GM08714 (cell line): ENCODE measurements around the gene ITIH4.

Experiments
- H3K4me3 ChIP-seq: fragments of 200-500 bp; sonication (Bioruptor generic); 2 replicates; pipeline ENCODE4 v1.5.1; 2014; ENCODE audit warnings: mild to moderate bottlenecking, low read length, inconsistent platforms
- ZNF274 ChIP-seq: IDR thresholded peaks from 2 replicates; pipeline ENCODE4 v1.6.1; 2012; ENCODE audit warnings: mild to moderate bottlenecking, low read depth, low read length

Gene ITIH4

GRCh38 chr3:52830535-52831258 is at the start of gene ITIH4:
ITIH4 (minus strand) TSS chr3:52830672; CDS start chr3:52830642, 30 bp downstream.
- TF ChIP-seq ZNF274: no peak

GRCh38 chr3:52880047-52880446 is 49.6 kb upstream of the ITIH4 start:
- H3K4me3 ChIP-seq: no peak overlapping the region
- no peak for TF ChIP-seq ZNF274

More at GRCh38 chr3:52830535-52831258, at the start of gene ITIH4:
- no peak within 1 kb of the TSS for H3K4me3 ChIP-seq

GRCh38 chr3:52879581-52879980 is 49.1 kb upstream of the ITIH4 start:
- no peak overlapping the region for H3K4me3 ChIP-seq
- no peak for TF ChIP-seq ZNF274

DNA sequence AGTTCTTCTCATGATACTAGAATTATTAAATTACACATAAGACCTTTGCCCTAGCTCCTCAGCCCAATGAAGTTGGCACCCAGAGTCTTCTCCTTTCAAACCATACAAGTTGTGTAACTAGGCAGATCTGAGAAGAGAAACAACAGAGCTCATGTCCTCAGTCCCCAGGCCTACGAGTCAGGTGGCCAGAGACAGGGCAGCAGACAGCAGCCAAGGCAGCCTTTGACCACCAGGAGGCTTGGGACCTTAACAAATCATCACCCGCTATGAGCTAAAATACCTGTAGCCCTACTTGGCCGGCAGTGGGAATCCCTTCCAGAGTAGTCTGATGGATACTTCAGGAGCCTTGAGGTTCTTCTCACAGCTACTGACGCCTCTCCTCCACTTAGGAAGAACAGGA is 48.6 kb upstream of the ITIH4 start:
- no peak overlapping the region for H3K4me3 ChIP-seq
- TF ChIP-seq ZNF274: no peak

DNA sequence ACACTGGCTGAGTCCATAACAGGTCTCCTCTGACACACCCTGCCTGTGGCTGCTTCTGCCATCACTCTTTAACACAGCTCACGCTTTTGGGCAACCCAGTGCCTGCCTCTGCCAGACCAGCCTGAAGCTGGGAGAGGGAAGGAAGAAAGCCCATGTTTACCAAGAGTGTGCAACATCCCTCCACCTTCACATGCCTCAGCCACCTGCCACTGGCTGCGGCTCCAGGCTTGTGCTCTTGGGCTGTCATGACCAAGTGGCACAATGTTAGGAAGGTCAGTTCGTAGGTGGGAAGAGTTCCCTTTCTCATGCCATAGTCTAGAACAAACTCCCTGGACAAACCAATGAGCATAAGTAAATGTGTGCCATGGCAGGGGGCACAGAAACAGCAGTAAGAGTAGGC is 46.6 kb upstream of the ITIH4 start:
- no peak for TF ChIP-seq ZNF274
- H3K4me3 ChIP-seq: no peak overlapping the region

DNA sequence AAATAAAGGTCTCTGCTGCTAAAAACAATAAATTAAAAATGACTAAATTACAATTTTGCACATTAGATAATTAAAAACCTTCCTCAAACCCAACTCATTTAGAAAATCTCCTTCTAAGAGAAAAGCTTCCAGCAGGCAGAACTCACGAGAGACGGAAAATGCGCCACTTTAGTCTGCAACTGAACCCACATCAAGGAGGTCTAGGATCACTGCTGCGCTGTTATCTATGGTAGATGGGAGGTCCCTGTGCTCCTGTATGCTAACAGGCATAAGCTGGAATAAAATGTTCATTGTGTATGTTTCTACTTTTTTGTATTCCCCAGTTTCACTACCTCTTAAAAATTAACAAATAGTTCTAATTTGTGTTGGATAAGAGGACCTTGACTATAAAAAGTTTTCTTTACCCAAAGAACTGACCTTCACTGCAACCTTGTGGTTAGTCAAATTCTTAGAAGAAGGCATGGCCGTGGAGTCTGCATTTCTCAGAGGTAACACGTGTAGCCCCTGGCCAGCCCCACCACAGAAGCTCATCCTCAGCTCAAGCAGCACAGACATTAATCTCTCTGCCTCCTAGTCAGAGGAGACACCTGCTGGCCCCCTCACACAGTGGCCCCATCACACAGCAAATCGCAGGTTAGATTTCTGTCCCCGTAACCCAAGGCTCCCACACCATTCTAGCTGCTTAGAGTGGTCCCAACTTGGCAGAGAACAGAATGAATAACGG is 44.6 kb upstream of the ITIH4 start:
- TF ChIP-seq ZNF274: no peak
- H3K4me3 ChIP-seq: no peak overlapping the region; the same call in 1 of the 2 replicates

DNA sequence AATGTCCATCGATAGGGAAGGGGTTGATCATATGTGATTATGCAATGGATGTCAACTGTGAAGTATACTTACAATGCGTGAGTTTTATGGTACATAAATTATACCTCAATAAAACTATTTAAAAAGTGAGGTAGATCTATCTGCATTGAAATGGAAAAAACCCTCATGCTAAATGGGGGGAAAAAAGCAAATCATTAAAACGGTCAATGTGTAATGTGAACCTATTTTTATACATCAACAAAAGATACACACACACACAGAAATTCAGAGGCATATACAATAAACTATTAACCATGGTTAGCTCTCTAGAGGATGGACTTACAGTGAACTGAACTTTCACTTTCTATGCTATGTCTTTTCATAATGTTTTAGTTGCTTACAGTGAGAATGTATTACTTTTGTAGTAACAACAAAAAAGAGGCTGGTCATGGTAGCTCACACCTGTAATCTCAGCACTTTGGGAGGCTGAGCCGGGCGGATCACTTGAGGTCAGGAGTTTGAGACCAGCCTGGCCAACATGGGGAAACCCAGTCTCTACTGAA is 43.8 kb upstream of the ITIH4 start:
- TF ChIP-seq ZNF274: no peak
- H3K4me3 ChIP-seq: no peak overlapping the region; the same call in 1 of the 2 replicates

DNA sequence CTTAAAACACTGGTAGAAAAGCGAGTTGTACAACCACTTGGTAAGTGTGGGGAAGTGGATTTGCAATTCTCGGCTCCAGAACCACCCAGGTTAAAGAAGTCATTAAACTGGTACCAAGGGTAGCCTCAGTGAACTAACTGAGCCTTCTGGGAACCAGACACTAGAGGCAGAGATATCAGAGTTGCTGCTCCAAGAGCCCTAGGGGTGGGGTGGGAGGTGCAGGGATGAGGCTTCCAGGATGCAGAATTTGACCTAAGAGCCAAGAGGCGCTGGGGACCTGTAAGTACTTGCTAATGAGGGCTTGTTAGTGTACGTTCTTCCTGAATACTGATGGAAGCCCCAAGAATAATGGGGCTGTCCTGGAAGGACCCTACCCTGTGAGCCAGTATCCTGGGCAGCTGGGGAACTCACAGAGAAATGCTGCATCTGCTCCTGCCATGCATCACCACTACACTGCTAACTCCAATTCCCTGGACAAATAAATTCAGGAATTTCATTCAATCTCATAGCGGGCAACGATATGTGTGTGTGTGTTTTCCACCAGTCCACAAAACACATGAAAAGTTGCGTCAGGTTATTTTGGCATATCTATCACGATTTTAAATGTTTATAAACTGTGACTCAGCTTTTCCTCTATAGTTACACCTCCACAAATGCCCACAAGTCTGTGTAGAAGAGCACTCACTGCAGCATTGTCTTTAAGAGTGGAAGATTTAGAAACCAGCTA is 43.1 kb upstream of the ITIH4 start:
- H3K4me3 ChIP-seq: no peak overlapping the region
- no peak for TF ChIP-seq ZNF274

DNA sequence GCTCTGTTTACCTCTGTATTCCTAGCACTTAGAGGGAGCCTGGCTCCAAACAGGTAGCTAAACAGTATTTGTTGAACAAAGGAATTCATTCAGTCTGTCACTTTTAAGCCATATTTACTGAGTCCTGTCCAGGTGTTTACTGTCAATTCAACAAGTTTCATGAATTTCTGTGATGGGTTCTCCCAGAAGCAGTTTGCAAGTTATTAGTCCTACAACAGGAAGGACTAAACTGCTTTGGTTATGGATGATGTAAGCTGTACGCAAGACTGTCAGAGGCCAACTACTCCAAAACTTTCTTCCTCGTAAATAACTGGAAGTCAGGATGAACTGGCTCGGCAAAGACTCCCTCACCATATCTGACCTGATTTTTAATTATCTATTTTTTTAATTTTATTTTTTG is 41.8 kb upstream of the ITIH4 start:
- no peak for TF ChIP-seq ZNF274
- no peak overlapping the region for H3K4me3 ChIP-seq

DNA sequence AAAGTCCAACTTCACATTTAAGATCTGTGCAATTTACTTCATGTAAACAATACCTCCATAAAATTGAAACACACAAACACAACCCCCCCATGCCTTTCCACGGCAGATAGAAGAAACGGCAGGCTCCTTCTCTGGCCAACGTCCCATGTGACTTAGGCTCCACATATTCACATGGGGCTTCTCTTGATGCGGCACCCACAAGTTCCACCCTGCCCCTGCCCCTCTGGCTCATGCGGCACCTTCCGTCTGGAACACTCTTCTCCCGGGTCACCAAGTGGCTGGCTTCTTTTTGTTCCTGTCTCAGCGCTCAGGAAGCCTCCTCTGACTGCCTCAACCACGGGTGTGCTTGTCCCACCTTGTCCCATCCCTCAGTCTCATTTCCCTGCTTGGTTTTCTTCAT is 41.3 kb upstream of the ITIH4 start:
- no peak overlapping the region for H3K4me3 ChIP-seq
- TF ChIP-seq ZNF274: no peak

- TF ChIP-seq ZNF274: no peak
- H3K4me3 ChIP-seq: no peak overlapping the region
Observed at GRCh38 chr3:52870471-52870870, 40.0 kb upstream of the ITIH4 start.

- no peak for TF ChIP-seq ZNF274
- H3K4me3 ChIP-seq: no peak overlapping the region
Observed at GRCh38 chr3:52866427-52866826, 36.0 kb upstream of the ITIH4 start.

DNA sequence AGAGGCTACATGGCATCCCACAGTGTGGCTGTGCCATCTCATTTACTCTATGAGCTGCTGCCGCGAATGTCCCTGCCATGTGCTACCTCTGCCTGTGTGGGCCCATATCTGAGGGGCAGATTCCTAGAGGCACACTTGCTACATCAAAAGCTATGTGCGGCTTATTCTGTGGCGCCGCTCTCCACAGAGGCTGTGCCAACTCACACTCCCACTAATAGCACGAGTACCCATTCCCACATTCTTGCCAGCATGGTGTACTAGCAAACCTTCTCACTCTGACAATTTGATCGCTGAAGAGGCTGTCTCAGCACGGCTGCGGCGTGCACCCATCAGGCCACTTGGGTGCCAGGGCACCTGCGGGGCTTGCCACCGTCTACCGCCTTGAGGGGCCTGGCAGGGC is 35.5 kb upstream of the ITIH4 start:
- H3K4me3 ChIP-seq: no peak overlapping the region
- TF ChIP-seq ZNF274: no peak

DNA sequence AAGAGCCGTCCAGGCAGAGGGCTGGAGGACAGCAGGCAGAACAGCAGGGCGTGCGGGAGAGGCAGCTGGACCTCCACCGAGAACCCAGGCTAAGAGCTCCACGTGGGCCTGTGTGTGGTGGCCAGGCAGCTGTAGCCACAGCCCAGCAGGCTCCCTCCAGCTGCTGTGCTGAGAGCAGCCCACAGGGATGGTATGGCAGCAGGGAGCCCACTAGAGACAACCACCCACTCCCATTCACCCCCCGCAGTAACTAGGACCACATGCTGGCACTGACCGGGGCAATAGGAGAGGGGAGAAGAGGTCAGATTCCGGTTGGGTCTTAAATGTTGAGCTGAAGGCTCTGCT is 29.9 kb upstream of the ITIH4 start:
- no peak for TF ChIP-seq ZNF274
- no peak overlapping the region for H3K4me3 ChIP-seq
